ENCODE results near the gene FHAD1. TPM values are rescaled to one million over a fixed set of nuclear protein-coding genes. Genes with fewer than 3 reads are reported as not detected.

The FHAD1 gene
- total RNA-seq, 4 donors from 2014 or later: not detected

GRCh38 chr1:15259622-15260007 is 12.6 kb downstream of the FHAD1 start:
- no peak overlapping the region for H3K27ac ChIP-seq
- peaks cover 0 to 3% of the 10 kb centered on the region in 2 donors for H3K4me1 ChIP-seq
- H3K27me3 ChIP-seq: no peaks in the 10 kb centered on the region
- no peaks in the 10 kb centered on the region for H3K9me3 ChIP-seq
- in situ Hi-C loops (cut with MboI; ENCODE audit: low sequenced_read_pairs in 4 of 4): no loop called here
- no peaks in the 10 kb centered on the region for H3K36me3 ChIP-seq
- intact Hi-C loops (cut with DNase I; ENCODE audit: low total_unique reads): no loop called here
- ATAC-seq (no peak), DNase-seq (no peak)
- no peak for TF ChIP-seq CTCF (IDR thresholded peaks at IDR 0.05 in 4 of 5, conservative IDR thresholded peaks at IDR 0.05 in 1 of 5)
- no peak for TF ChIP-seq POLR2A (IDR thresholded peaks at IDR 0.05)
- H3K4me3 ChIP-seq: no peak overlapping the region

GRCh38 chr1:15260418-15261154 is 13.6 kb downstream of the FHAD1 start:
- Histone ChIP-seq H3K27ac (no peak overlapping the region), H3K36me3 (no peaks in the 10 kb centered on the region), H3K27me3 (no peaks in the 10 kb centered on the region), H3K4me3 (no peak overlapping the region), H3K9me3 (no peaks in the 10 kb centered on the region), H3K4me1 (peaks cover 0 to 3% of the 10 kb centered on the region in 2 donors)
- ATAC-seq: no peak
- DNase-seq: no peak
- TF ChIP-seq CTCF (IDR thresholded peaks at IDR 0.05 in 4 of 5, conservative IDR thresholded peaks at IDR 0.05 in 1 of 5): no peak
- no peak for TF ChIP-seq POLR2A (IDR thresholded peaks at IDR 0.05)
- in situ Hi-C loops (cut with MboI; ENCODE audit: low sequenced_read_pairs in 4 of 4): no loop called here
- intact Hi-C loops (cut with DNase I; ENCODE audit: low total_unique reads): no loop called here

GRCh38 chr1:15261155-15262002 is 14.4 kb downstream of the FHAD1 start:
- peak; percentile 11 to 33 for DNase-seq
- in situ Hi-C loops (cut with MboI; ENCODE audit: low sequenced_read_pairs in 4 of 4) (no loop called here), intact Hi-C loops (cut with DNase I; ENCODE audit: low total_unique reads) (no loop called here)
- no peak overlapping the region for H3K4me3 ChIP-seq
- no peak for TF ChIP-seq CTCF (IDR thresholded peaks at IDR 0.05 in 4 of 5, conservative IDR thresholded peaks at IDR 0.05 in 1 of 5)
- no peak for TF ChIP-seq POLR2A (IDR thresholded peaks at IDR 0.05)
- H3K36me3 ChIP-seq: no peaks in the 10 kb centered on the region
- H3K27ac ChIP-seq: no peak overlapping the region
- ATAC-seq: peak; percentile 30 to 44
- H3K4me1 ChIP-seq: peaks cover 0 to 3% of the 10 kb centered on the region in 2 donors
- H3K27me3 ChIP-seq: no peaks in the 10 kb centered on the region
- no peaks in the 10 kb centered on the region for H3K9me3 ChIP-seq

- ATAC-seq (no peak), DNase-seq (no peak)
- H3K36me3 ChIP-seq: no peaks in the 10 kb centered on the region
- no peak overlapping the region for H3K27ac ChIP-seq
- no peaks in the 10 kb centered on the region for H3K9me3 ChIP-seq
- intact Hi-C loops (cut with DNase I; ENCODE audit: low total_unique reads) (no loop called here), in situ Hi-C loops (cut with MboI; ENCODE audit: low sequenced_read_pairs in 4 of 4) (no loop called here)
- no peak overlapping the region for H3K4me3 ChIP-seq
- peaks cover 0 to 3% of the 10 kb centered on the region in 2 donors for H3K4me1 ChIP-seq
- no peak for TF ChIP-seq POLR2A (IDR thresholded peaks at IDR 0.05)
- TF ChIP-seq CTCF (IDR thresholded peaks at IDR 0.05 in 4 of 5, conservative IDR thresholded peaks at IDR 0.05 in 1 of 5): no peak
- no peaks in the 10 kb centered on the region for H3K27me3 ChIP-seq
These were observed 15.0 kb downstream of the FHAD1 start for GRCh38 chr1:15262003-15262377.
